Breast epithelium (tissue), 4 donors: ENCODE data around the gene CACNA1E. TPM values are rescaled to one million over a fixed set of nuclear protein-coding genes. Genes with fewer than 3 reads are reported as not detected.

Source experiments
- DNase-seq, 2 donors: peaks; one replicate each; pipeline ENCODE4 v3.0.0-alpha.2; 2019; ENCODE audit warnings: low spot score in 2 of 2
- H3K27ac ChIP-seq, 2 donors: fragments of 200-600 bp; sonication (generic) in 1 of 2; one replicate each; pipeline ENCODE4 v1.5.1; 2016 to 2019; ENCODE audit warnings: mild to moderate bottlenecking in 1 of 2
- H3K27me3 ChIP-seq, 2 donors: fragments of 200-600 bp; sonication (generic) in 1 of 2; one replicate each; pipeline versions ENCODE4 v1.5.1 to v1.6.0; 2017 to 2019; ENCODE audit warnings: control low read depth in 1 of 2, mild to moderate bottlenecking in 1 of 2
- H3K36me3 ChIP-seq: fragments of 200-600 bp; one replicate; pipeline ENCODE4 v1.5.1; 2019
- H3K4me1 ChIP-seq, 2 donors: fragments of 200-600 bp; sonication (generic); one replicate each; pipeline ENCODE4 v1.5.1; 2016 to 2019; ENCODE audit warnings: control low read depth in 1 of 2
- H3K4me3 ChIP-seq, 3 donors: fragments of 200-600 bp; sonication (generic); 1 replicate in 2 of 3; 2 replicates in 1 of 3; pipeline ENCODE4 v1.5.1; 2016 to 2019; ENCODE audit warnings: mild to moderate bottlenecking in 3 of 3, moderate library complexity in 2 of 3
- H3K9me3 ChIP-seq, 2 donors: fragments of 200-600 bp; sonication (generic) in 1 of 2; one replicate each; pipeline ENCODE4 v1.5.1; 2016 to 2019; ENCODE audit warnings: control low read depth in 1 of 2
- POLR2A ChIP-seq: fragments of 450-650 bp; IDR thresholded peaks from one replicate; pipeline ENCODE4 v1.6.1; 2016; ENCODE audit warnings: antibody characterized with exemption, mild to moderate bottlenecking, moderate library complexity
- POLR2AphosphoS5 ChIP-seq, 3 donors: sonication (generic); formaldehyde crosslinking; IDR thresholded peaks; one replicate each; pipeline ENCODE4 v1.6.1; 2017; ENCODE audit warnings: antibody characterized with exemption in 3 of 3
- intact Hi-C: fragments of 100-400 bp; cut with DNase I; formaldehyde crosslinking; loops from one replicate; pipeline ENCODE4 v1.15.1; 2023; ENCODE audit warnings: low total_unique reads
- total RNA-seq, 3 donors: library from RNA; depleted of rRNA; stranded (reverse); fragments of >200 nt; gene quantifications; one replicate each; pipeline ENCODE4 v1.1.0, GENCODE V29; 2016
- TF ChIP-seq, protein P1 (sequence below), 3 donors: fragments of 450-650 bp; IDR thresholded peaks; one replicate each; pipeline ENCODE4 v1.5.1; 2016 to 2017; ENCODE audit warnings: antibody characterized with exemption in 3 of 3, mild to moderate bottlenecking in 3 of 3, moderate library complexity in 3 of 3

CACNA1E gene
- total RNA-seq, 3 donors from 2014 or later, result under 0.01 TPM; not detected in 2

DNA sequence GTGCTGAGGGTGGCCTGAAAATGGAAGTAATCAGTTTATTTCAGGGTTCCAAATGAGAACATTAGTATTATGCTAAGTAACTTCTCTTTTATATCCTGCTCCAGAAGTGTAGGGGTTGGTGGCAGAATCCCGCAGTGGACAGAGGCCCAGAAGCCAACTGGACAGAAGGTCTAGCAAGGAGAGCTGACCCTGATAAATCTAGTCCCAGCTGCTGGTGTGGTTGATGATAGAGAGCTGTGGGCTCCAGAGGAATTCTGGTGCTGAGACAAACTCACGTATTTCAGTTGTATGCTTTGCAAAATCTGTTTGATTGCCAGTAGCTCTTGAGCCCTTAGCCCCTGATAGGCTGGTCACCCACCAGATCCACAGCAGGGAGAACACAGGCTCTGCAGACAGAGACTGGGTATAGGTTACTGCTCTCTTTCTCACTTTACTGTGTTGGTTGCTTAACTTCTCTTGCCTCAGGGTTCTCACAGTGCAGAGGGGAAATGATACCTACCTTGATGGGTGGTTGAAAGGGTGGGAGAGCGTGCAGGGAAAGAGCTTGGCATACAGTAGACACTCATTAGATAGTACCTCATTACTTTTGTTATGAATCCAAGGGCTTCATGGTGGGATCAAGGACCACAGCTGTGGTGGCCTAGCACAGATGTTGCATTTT is 29.6 kb upstream of the CACNA1E start:
- TF ChIP-seq POLR2A (no peak), POLR2AphosphoS5 (IDR thresholded peaks at IDR 0.05) (no peak)
- TF ChIP-seq, protein P1, sequence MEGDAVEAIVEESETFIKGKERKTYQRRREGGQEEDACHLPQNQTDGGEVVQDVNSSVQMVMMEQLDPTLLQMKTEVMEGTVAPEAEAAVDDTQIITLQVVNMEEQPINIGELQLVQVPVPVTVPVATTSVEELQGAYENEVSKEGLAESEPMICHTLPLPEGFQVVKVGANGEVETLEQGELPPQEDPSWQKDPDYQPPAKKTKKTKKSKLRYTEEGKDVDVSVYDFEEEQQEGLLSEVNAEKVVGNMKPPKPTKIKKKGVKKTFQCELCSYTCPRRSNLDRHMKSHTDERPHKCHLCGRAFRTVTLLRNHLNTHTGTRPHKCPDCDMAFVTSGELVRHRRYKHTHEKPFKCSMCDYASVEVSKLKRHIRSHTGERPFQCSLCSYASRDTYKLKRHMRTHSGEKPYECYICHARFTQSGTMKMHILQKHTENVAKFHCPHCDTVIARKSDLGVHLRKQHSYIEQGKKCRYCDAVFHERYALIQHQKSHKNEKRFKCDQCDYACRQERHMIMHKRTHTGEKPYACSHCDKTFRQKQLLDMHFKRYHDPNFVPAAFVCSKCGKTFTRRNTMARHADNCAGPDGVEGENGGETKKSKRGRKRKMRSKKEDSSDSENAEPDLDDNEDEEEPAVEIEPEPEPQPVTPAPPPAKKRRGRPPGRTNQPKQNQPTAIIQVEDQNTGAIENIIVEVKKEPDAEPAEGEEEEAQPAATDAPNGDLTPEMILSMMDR (IDR thresholded peaks at IDR 0.05), result no peak
- Histone ChIP-seq H3K27ac (no peak overlapping the region), H3K9me3 (peaks cover 0 to 5% of the 10 kb centered on the region in 2 donors), H3K4me3 (no peak overlapping the region), H3K36me3 (no peaks in the 10 kb centered on the region), H3K27me3 (no peaks in the 10 kb centered on the region), H3K4me1 (no peaks in the 10 kb centered on the region)
- no peak for DNase-seq
- intact Hi-C loops, result no loop called here

GRCh38 chr1:181456551-181456950 is 26.8 kb upstream of the CACNA1E start:
- intact Hi-C loops, result no loop called here
- peaks cover 0 to 5% of the 10 kb centered on the region in 2 donors for H3K9me3 ChIP-seq
- no peak for TF ChIP-seq POLR2AphosphoS5 (IDR thresholded peaks at IDR 0.05)
- TF ChIP-seq POLR2A, result no peak

GRCh38 chr1:181458419-181458818 is 24.9 kb upstream of the CACNA1E start:
- H3K36me3 ChIP-seq, result no peaks in the 10 kb centered on the region
- H3K4me1 ChIP-seq, result no peaks in the 10 kb centered on the region
- H3K27ac ChIP-seq, result no peak overlapping the region
- H3K27me3 ChIP-seq, result no peaks in the 10 kb centered on the region
- H3K4me3 ChIP-seq, result no peak overlapping the region
- TF ChIP-seq, protein P1 (IDR thresholded peaks at IDR 0.05), result no peak
- TF ChIP-seq POLR2AphosphoS5 (IDR thresholded peaks at IDR 0.05), result no peak
- no peak for TF ChIP-seq POLR2A
- peaks cover 0 to 5% of the 10 kb centered on the region in 2 donors for H3K9me3 ChIP-seq
- intact Hi-C loops, result no loop called here
- DNase-seq, result no peak

More at GRCh38 chr1:181456551-181456950, 26.8 kb upstream of the CACNA1E start:
- Histone ChIP-seq H3K4me3 (no peak overlapping the region), H3K27me3 (no peaks in the 10 kb centered on the region), H3K36me3 (no peaks in the 10 kb centered on the region), H3K27ac (no peak overlapping the region), H3K4me1 (no peaks in the 10 kb centered on the region)
- no peak for DNase-seq

- H3K4me1 ChIP-seq, result no peaks in the 10 kb centered on the region
- TF ChIP-seq POLR2A (no peak), POLR2AphosphoS5 (IDR thresholded peaks at IDR 0.05) (no peak)
- TF ChIP-seq, protein P1 (IDR thresholded peaks at IDR 0.05), result no peak
- no peak overlapping the region for H3K4me3 ChIP-seq
- peaks cover 0 to 5% of the 10 kb centered on the region in 2 donors for H3K9me3 ChIP-seq
- no peak for DNase-seq
- H3K27me3 ChIP-seq, result no peaks in the 10 kb centered on the region
- H3K36me3 ChIP-seq, result no peaks in the 10 kb centered on the region
- no peak overlapping the region for H3K27ac ChIP-seq
- intact Hi-C loops, result no loop called here
Measured at GRCh38 chr1:181459067-181459466, 24.2 kb upstream of the CACNA1E start.

DNA sequence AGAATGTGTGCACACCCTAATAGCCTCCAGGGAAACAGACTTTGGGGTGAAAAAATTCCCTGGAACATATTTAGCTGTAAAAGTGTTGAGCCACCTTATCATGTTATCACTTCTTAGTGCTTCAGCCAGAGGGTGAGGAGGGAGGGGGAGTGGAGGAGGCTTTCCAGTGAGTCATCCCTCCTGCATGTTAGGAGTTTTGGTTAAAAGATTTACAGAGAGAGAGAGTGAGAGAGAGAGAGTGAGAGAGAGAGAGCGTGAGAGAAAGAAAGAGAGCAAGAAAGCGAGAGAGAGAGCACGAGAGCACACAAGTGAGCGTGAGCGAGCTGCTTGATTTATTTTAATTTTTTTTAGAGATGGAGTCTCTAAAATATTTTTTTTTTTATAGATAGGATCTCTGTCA is 13.5 kb upstream of the CACNA1E start:
- Histone ChIP-seq H3K4me1 (no peaks in the 10 kb centered on the region), H3K27ac (no peak overlapping the region), H3K36me3 (no peaks in the 10 kb centered on the region), H3K4me3 (no peak overlapping the region), H3K9me3 (no peaks in the 10 kb centered on the region), H3K27me3 (no peaks in the 10 kb centered on the region)
- DNase-seq, result no peak
- TF ChIP-seq POLR2A, result no peak
- TF ChIP-seq POLR2AphosphoS5 (IDR thresholded peaks at IDR 0.05), result no peak
- TF ChIP-seq, protein P1 (IDR thresholded peaks at IDR 0.05), result no peak
- intact Hi-C loops, result loop anchor here (5.0 kb wide), 1 partner anchor 1337 kb away; no protein-coding TSS in a partner anchor
